Measurements from ENCODE around the gene PLAAT2. TPM values are rescaled to one million over a fixed set of nuclear protein-coding genes. Genes with fewer than 3 reads are reported as not detected.
"Not testable (repeated sequence)": the region's sequence is repeated elsewhere in the genome, so short reads cannot be mapped to it uniquely, and the experiment has no call there.

Gene PLAAT2
- total RNA-seq, 1 experiment from 2014 or later = 1.2 TPM

DNA sequence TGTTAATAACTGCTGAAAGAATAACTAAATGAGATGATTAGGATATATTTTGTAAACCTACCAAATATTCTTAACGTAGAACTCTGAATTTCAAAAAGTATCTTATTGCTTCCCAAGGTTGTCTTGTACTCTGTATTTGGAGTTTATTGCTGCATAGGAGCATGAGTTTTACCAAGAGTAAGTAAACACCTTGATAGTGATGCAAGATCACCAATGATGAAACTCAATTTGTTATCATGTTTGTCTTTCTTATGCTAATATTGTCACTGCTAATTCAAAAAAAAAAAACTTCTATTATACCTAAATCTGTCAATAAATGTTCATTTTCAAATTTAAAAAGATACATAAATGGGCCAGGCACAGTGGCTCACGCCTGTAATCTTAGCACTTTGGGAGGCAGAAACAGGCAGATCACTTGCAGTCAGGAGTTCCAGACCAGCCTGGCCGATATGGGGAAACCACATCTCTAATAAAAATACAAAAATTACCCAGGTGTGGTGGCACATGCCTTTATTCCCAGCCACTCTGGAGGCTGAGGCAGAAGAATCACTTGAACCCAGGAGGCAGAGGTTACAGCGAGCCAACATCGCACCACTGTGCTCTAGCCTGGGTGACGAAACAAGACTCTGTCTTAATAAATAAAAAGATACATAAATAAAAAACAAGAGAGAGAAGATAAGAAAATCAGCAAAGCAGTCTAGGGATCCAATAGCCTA is 23.4 kb upstream of the PLAAT2 start:
- ChIA-PET POLR2A (no interaction called here), CTCF (no interaction called here)
- no peak for DNase-seq
- Mint-ChIP-seq H3K9me3 (ENCODE audit: unreplicated experiment) (peaks cover 11% of the 10 kb centered on the region), H3K4me3 (ENCODE audit: unreplicated experiment) (no peak overlapping the region), H3K4me1 (ENCODE audit: low read depth, unreplicated experiment) (no peaks in the 10 kb centered on the region), H3K36me3 (ENCODE audit: insufficient read depth, unreplicated experiment) (peaks cover 37% of the 10 kb centered on the region), H3K27me3 (ENCODE audit: insufficient read depth, unreplicated experiment) (no peaks in the 10 kb centered on the region), H3K27ac (ENCODE audit: unreplicated experiment) (no peak overlapping the region)
- intact Hi-C loops (cut with micrococcal nuclease; ENCODE audit: unreplicated experiment) = no loop called here
- TF ChIP-seq, protein P1, sequence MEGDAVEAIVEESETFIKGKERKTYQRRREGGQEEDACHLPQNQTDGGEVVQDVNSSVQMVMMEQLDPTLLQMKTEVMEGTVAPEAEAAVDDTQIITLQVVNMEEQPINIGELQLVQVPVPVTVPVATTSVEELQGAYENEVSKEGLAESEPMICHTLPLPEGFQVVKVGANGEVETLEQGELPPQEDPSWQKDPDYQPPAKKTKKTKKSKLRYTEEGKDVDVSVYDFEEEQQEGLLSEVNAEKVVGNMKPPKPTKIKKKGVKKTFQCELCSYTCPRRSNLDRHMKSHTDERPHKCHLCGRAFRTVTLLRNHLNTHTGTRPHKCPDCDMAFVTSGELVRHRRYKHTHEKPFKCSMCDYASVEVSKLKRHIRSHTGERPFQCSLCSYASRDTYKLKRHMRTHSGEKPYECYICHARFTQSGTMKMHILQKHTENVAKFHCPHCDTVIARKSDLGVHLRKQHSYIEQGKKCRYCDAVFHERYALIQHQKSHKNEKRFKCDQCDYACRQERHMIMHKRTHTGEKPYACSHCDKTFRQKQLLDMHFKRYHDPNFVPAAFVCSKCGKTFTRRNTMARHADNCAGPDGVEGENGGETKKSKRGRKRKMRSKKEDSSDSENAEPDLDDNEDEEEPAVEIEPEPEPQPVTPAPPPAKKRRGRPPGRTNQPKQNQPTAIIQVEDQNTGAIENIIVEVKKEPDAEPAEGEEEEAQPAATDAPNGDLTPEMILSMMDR (IDR thresholded peaks at IDR 0.05; ENCODE audit: insufficient read depth in 1 of 2, low read depth in 1 of 2, low read length in 1 of 2, severe bottlenecking in 1 of 2, unreplicated experiment in 1 of 2) = no peak
- 0 out of 2 replicates have a peak, but pooled peaks cover 2% of the 10 kb centered on the region for H3K36me3 ChIP-seq (ENCODE audit: control insufficient read depth, insufficient read depth, low read length)
- no TSS peak for BruUV-seq (replicated peaks)
- peaks cover 9% of the 10 kb centered on the region for H3K9me3 ChIP-seq
- no peak overlapping the region for H3K4me3 ChIP-seq (ENCODE audit: low read depth, low read length)
- no peaks in the 10 kb centered on the region for H3K27me3 ChIP-seq (replicated peaks; ENCODE audit: control insufficient read depth, insufficient read depth, low read length)
- H3K4me1 ChIP-seq = no peaks in the 10 kb centered on the region; the same call in 1 of the 2 replicates

DNA sequence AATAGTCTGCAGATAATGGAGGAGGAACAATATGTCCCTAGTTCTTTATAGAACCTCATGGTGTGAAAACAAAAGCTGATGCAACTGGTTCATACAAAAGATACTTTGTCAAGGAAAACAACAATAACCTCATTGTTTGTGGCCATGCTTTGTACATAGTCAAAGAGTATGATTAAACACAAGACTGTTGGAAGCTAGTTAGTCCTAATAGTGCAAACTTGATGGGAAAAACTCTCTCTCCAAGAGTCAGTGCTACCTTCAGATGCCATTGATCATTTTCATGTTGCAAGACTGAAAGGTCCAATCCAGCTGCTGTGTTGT is 20.1 kb upstream of the PLAAT2 start:
- no peaks in the 10 kb centered on the region for H3K27me3 Mint-ChIP-seq (ENCODE audit: insufficient read depth, unreplicated experiment)
- no peaks in the 10 kb centered on the region for H3K4me1 Mint-ChIP-seq (ENCODE audit: low read depth, unreplicated experiment)
- H3K36me3 Mint-ChIP-seq (ENCODE audit: insufficient read depth, unreplicated experiment) = peaks cover 59% of the 10 kb centered on the region
- ChIA-PET CTCF (interaction anchor here (0.9 kb wide), 1 partner anchor 105 kb away, joined by 3 read pairs; no protein-coding TSS in a partner anchor), POLR2A (no interaction called here)
- H3K4me3 Mint-ChIP-seq (ENCODE audit: unreplicated experiment) = no peak overlapping the region
- no TSS peak for BruUV-seq (replicated peaks)
- peaks cover 22% of the 10 kb centered on the region for H3K9me3 ChIP-seq
- intact Hi-C loops (cut with micrococcal nuclease; ENCODE audit: unreplicated experiment) = no loop called here
- H3K4me3 ChIP-seq (ENCODE audit: low read depth, low read length) = no peak overlapping the region
- peaks cover 26% of the 10 kb centered on the region for H3K9me3 Mint-ChIP-seq (ENCODE audit: unreplicated experiment)
- H3K4me1 ChIP-seq = no peaks in the 10 kb centered on the region; the same call in 1 of the 2 replicates
- H3K27ac Mint-ChIP-seq (ENCODE audit: unreplicated experiment) = no peak overlapping the region
- TF ChIP-seq, protein P1 (IDR thresholded peaks at IDR 0.05; ENCODE audit: insufficient read depth in 1 of 2, low read depth in 1 of 2, low read length in 1 of 2, severe bottlenecking in 1 of 2, unreplicated experiment in 1 of 2) = no peak
- H3K36me3 ChIP-seq (ENCODE audit: control insufficient read depth, insufficient read depth, low read length) = 0 out of 2 replicates have a peak, but pooled peaks cover 2% of the 10 kb centered on the region
- no peaks in the 10 kb centered on the region for H3K27me3 ChIP-seq (replicated peaks; ENCODE audit: control insufficient read depth, insufficient read depth, low read length)
- DNase-seq = no peak

DNA sequence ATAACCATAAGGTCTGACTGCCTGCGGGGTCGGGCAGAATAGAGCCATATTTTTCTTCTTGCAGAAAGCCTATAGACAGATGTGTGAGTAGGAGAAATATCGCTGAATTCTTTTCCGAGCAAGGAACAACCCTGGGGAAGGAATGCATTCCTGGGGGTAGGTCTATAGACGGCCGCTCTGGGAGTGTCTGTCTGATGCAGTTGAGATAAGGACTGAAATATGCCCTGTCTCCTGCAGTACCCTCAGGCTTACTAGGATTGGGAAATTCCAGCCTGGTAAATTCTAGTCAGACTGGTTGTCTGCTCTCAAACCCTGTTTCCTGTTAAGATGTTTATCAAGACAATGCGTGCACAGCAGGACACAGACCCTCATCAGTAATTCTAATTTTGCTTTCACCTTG is 18.0 kb upstream of the PLAAT2 start:
- H3K4me3 ChIP-seq (ENCODE audit: low read depth, low read length); H3K27me3 ChIP-seq (replicated peaks; ENCODE audit: control insufficient read depth, insufficient read depth, low read length); intact Hi-C loops (cut with micrococcal nuclease; ENCODE audit: unreplicated experiment); H3K36me3 ChIP-seq (ENCODE audit: control insufficient read depth, insufficient read depth, low read length); H3K4me3 Mint-ChIP-seq (ENCODE audit: unreplicated experiment); H3K27me3 Mint-ChIP-seq (ENCODE audit: insufficient read depth, unreplicated experiment); BruUV-seq (replicated peaks); H3K4me1 ChIP-seq; H3K4me1 Mint-ChIP-seq (ENCODE audit: low read depth, unreplicated experiment); CTCF ChIA-PET; POLR2A ChIA-PET: not testable (repeated sequence)
- H3K27ac Mint-ChIP-seq (ENCODE audit: unreplicated experiment) = peak overlapping the region; percentile 42
- H3K9me3 ChIP-seq = peaks cover 22% of the 10 kb centered on the region
- peak; percentile 70 to 71 for DNase-seq
- peaks cover 32% of the 10 kb centered on the region for H3K9me3 Mint-ChIP-seq (ENCODE audit: unreplicated experiment)
- peaks cover 68% of the 10 kb centered on the region for H3K36me3 Mint-ChIP-seq (ENCODE audit: insufficient read depth, unreplicated experiment)

DNA sequence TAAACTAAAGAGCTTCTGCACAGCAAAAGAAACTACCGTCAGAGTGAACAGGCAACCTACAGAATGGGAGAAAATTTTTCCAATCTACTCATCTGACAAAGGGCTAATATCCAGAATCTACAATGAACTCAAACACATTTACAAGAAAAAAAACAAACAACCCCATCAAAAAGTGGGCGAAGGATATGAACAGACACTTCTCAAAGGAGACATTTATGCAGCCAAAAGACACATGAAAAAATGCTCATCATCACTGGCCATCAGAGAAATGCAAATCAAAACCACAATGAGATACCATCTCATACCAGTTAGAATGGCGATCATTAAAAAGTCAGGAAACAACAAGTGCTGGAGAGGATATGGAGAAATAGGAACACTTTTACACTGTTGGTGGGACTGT is 15.7 kb upstream of the PLAAT2 start:
- DNase-seq; H3K4me3 Mint-ChIP-seq (ENCODE audit: unreplicated experiment); H3K27me3 Mint-ChIP-seq (ENCODE audit: insufficient read depth, unreplicated experiment); H3K27ac Mint-ChIP-seq (ENCODE audit: unreplicated experiment); BruUV-seq (replicated peaks); H3K4me3 ChIP-seq (ENCODE audit: low read depth, low read length); POLR2A ChIA-PET; H3K27me3 ChIP-seq (replicated peaks; ENCODE audit: control insufficient read depth, insufficient read depth, low read length); H3K36me3 ChIP-seq (ENCODE audit: control insufficient read depth, insufficient read depth, low read length); intact Hi-C loops (cut with micrococcal nuclease; ENCODE audit: unreplicated experiment); CTCF ChIA-PET: not testable (repeated sequence)
- Histone ChIP-seq H3K4me1 (peaks cover 20% of the 10 kb centered on the region), H3K9me3 (peaks cover 22% of the 10 kb centered on the region)
- peaks cover 32% of the 10 kb centered on the region for H3K9me3 Mint-ChIP-seq (ENCODE audit: unreplicated experiment)
- H3K4me1 Mint-ChIP-seq (ENCODE audit: low read depth, unreplicated experiment) = peaks cover 23% of the 10 kb centered on the region
- peaks cover 67% of the 10 kb centered on the region for H3K36me3 Mint-ChIP-seq (ENCODE audit: insufficient read depth, unreplicated experiment)

Data from Caco-2 (cell line).